Esophagus muscularis mucosa (tissue), 3 donors: ENCODE results near the gene TOB2.

Source experiments
- POLR2A ChIP-seq: fragments of 450-650 bp; IDR thresholded peaks from one replicate; pipeline ENCODE4 v1.6.1; 2017; ENCODE audit warnings: antibody characterized with exemption, moderate library complexity, mild to moderate bottlenecking, low read depth
- TF ChIP-seq, protein P1 (sequence below), 3 experiments: fragments of 200-600 bp in 2 of 3; fragments of 450-650 bp in 1 of 3; sonication (generic) in 2 of 3; IDR thresholded peaks; one replicate each; pipeline ENCODE4 v1.5.1; 2017 to 2019; ENCODE audit warnings: antibody characterized with exemption in 3 of 3, mild to moderate bottlenecking in 2 of 3, moderate library complexity in 1 of 3

DNA sequence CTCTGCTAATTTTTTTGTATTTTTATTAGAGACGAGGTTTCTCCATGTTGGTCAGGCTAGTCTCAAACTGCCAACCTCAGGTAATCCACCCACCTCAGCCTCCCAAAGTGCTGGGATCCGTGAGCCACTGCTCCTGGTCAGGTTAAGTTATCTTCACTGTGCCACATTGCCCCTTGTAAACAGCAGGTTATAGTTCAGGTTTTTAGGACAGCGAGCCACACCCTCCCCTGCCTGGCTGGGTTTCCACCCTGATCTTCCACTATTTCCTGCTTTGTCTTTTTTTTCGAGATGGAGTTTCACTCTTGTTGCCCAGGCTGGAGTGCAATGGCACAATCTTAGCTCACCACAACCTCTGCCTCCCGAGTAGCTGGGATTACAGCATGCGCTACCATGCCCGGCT lies 38.4 kb upstream of the TOB2 start:
- TF ChIP-seq POLR2A, result no peak
- TF ChIP-seq, protein P1, sequence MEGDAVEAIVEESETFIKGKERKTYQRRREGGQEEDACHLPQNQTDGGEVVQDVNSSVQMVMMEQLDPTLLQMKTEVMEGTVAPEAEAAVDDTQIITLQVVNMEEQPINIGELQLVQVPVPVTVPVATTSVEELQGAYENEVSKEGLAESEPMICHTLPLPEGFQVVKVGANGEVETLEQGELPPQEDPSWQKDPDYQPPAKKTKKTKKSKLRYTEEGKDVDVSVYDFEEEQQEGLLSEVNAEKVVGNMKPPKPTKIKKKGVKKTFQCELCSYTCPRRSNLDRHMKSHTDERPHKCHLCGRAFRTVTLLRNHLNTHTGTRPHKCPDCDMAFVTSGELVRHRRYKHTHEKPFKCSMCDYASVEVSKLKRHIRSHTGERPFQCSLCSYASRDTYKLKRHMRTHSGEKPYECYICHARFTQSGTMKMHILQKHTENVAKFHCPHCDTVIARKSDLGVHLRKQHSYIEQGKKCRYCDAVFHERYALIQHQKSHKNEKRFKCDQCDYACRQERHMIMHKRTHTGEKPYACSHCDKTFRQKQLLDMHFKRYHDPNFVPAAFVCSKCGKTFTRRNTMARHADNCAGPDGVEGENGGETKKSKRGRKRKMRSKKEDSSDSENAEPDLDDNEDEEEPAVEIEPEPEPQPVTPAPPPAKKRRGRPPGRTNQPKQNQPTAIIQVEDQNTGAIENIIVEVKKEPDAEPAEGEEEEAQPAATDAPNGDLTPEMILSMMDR (IDR thresholded peaks at IDR 0.05), result no peak
